HG02610 (cell line): ENCODE results near the gene SNRPB2.

Experiments used
- ATAC-seq: cut with Tn5 transposase; IDR thresholded peaks from one replicate; pipeline ENCODE4 v1.9.1; 2021; ENCODE audit warnings: mild to moderate bottlenecking, moderate library complexity; ENCODE audit not compliant: unreplicated experiment

The SNRPB2 gene

DNA sequence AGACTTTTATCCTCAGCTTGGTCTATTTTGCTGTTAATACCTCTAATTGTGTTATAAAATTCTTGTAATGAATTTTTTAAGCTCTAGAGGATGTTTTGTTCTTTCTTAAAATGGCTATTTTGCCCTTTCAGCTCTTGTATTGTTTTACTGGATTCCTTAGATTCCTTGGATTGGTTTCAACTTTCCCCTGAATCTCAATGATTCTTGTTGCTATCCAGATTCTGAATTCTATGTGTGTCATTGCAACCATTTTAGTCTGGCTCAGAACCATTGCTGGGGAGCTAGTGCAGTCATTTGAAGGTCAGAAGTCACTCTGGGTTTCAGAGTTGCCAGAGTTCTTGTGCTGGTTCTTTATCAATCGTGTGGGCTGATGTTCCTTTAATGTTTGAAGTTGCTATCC is 55.4 kb downstream of the SNRPB2 start:
- ATAC-seq = no peak
